ENCODE results near the gene UNC5B.

The UNC5B gene

GRCh38 chr10:71280216-71280615, 67.8 kb downstream of the UNC5B start:
- H3K27ac ChIP-seq (replicated peaks) = no peak overlapping the region

GRCh38 chr10:71280825-71281224, 68.5 kb downstream of the UNC5B start:
- TF ChIP-seq GABPA (IDR thresholded peaks at IDR 0.05; ENCODE audit: low read depth) = no peak
- TF ChIP-seq POLR2AphosphoS5 (IDR thresholded peaks at IDR 0.05; ENCODE audit: low read depth) = no peak
- no peak for TF ChIP-seq SPI1 (IDR thresholded peaks at IDR 0.05; ENCODE audit: borderline replicate concordance, low read depth)
- no peak for TF ChIP-seq CTCF (IDR thresholded peaks at IDR 0.05; ENCODE audit: insufficient read depth, low read length)
- no peak for DNase-seq (ENCODE audit: low read depth in 1 of 2, low spot score in 1 of 2)

More at GRCh38 chr10:71280216-71280615, 67.8 kb downstream of the UNC5B start:
- Histone ChIP-seq H3K27me3 (ENCODE audit: insufficient read depth, poor library complexity, severe bottlenecking) (no peaks in the 10 kb centered on the region), H3K4me3 (replicated peaks; ENCODE audit: insufficient read depth, low read length) (no peak overlapping the region)
- DNase-seq (ENCODE audit: low read depth in 1 of 2, low spot score in 1 of 2) = no peak
- no peak for TF ChIP-seq REST (IDR thresholded peaks at IDR 0.05; ENCODE audit: insufficient replicate concordance, low read depth)
- no peak for TF ChIP-seq GABPA (IDR thresholded peaks at IDR 0.05; ENCODE audit: low read depth)
- no peak for TF ChIP-seq POLR2AphosphoS5 (IDR thresholded peaks at IDR 0.05; ENCODE audit: low read depth)
- no peak for TF ChIP-seq CTCF (IDR thresholded peaks at IDR 0.05; ENCODE audit: insufficient read depth, low read length)
- no peak for TF ChIP-seq SPI1 (IDR thresholded peaks at IDR 0.05; ENCODE audit: borderline replicate concordance, low read depth)

GRCh38 chr10:71281646-71282322, 69.4 kb downstream of the UNC5B start:
- no peak for TF ChIP-seq SPI1 (IDR thresholded peaks at IDR 0.05; ENCODE audit: borderline replicate concordance, low read depth)
- no peak for TF ChIP-seq CTCF (IDR thresholded peaks at IDR 0.05; ENCODE audit: insufficient read depth, low read length)
- no peak for TF ChIP-seq POLR2AphosphoS5 (IDR thresholded peaks at IDR 0.05; ENCODE audit: low read depth)
- no peak for TF ChIP-seq GABPA (IDR thresholded peaks at IDR 0.05; ENCODE audit: low read depth)
- no peak for TF ChIP-seq REST (IDR thresholded peaks at IDR 0.05; ENCODE audit: insufficient replicate concordance, low read depth)
- H3K27ac ChIP-seq (replicated peaks) = no peak overlapping the region
- H3K4me3 ChIP-seq (replicated peaks; ENCODE audit: insufficient read depth, low read length) = no peak overlapping the region
- no peaks in the 10 kb centered on the region for H3K27me3 ChIP-seq (ENCODE audit: insufficient read depth, poor library complexity, severe bottlenecking)
- DNase-seq (ENCODE audit: low read depth in 1 of 2, low spot score in 1 of 2) = no peak

More at GRCh38 chr10:71280825-71281224, 68.5 kb downstream of the UNC5B start:
- Histone ChIP-seq H3K27me3 (ENCODE audit: insufficient read depth, poor library complexity, severe bottlenecking) (no peaks in the 10 kb centered on the region), H3K27ac (replicated peaks) (no peak overlapping the region), H3K4me3 (replicated peaks; ENCODE audit: insufficient read depth, low read length) (no peak overlapping the region)

DNA sequence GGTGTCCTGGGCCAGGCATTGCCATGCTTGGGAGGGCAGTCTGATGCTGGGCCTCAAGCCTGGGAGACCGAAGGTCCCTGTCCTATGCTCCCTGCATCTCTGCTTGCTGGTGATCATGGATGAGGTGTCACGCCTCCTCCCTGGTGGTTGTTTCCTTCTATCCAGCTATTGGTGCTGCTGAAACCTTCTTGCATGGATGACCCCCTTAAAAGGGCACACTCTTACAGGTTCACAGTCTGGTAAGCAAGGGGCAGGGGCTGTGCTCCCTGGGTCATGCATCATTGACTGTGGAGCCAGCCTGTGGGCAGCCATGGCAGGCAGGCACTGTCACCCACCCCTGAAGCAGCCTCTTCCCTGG, 69.9 kb downstream of the UNC5B start:
- Histone ChIP-seq H3K4me3 (replicated peaks; ENCODE audit: insufficient read depth, low read length) (no peak overlapping the region), H3K27ac (replicated peaks) (no peak overlapping the region), H3K27me3 (ENCODE audit: insufficient read depth, poor library complexity, severe bottlenecking) (no peaks in the 10 kb centered on the region)
- TF ChIP-seq SPI1 (IDR thresholded peaks at IDR 0.05; ENCODE audit: borderline replicate concordance, low read depth) (no peak), GABPA (IDR thresholded peaks at IDR 0.05; ENCODE audit: low read depth) (no peak), CTCF (IDR thresholded peaks at IDR 0.05; ENCODE audit: insufficient read depth, low read length) (no peak)
- no peak for DNase-seq (ENCODE audit: low read depth in 1 of 2, low spot score in 1 of 2)
